Measurements from ENCODE around the gene PWP1. TPM values are rescaled to one million over a fixed set of nuclear protein-coding genes. Genes with fewer than 3 reads are reported as not detected.

Gene PWP1
- total and polyA plus RNA-seq, 9 of the 15 experiments (the other 6 are each of a cell fraction or from before 2014, with no cell fraction given) = 61.6 to 401 (median 111) TPM

GRCh38 chr12:107670999-107671643 lies 14.5 kb upstream of the PWP1 start:
- Histone ChIP-seq H3K27me3 (ENCODE audit: control insufficient read depth in 2 of 2, insufficient read depth in 2 of 2, low read length in 2 of 2) (peaks cover 23 to 45% of the 10 kb centered on the region in 2 experiments), H3K79me2 (ENCODE audit: control insufficient read depth, insufficient read depth, low read length) (no peaks in the 10 kb centered on the region), H3K36me3 (ENCODE audit: control insufficient read depth, insufficient read depth, low read length) (no peaks in the 10 kb centered on the region), H3K4me1 (replicated peaks in 1 of 2; ENCODE audit: control insufficient read depth in 2 of 2, insufficient read depth in 2 of 2, low read length in 2 of 2) (no peaks in the 10 kb centered on the region), H3K9me1 (ENCODE audit: control insufficient read depth, insufficient read depth, low read length) (no peaks in the 10 kb centered on the region), H3K27ac (ENCODE audit: extremely low read depth, low read depth, low read length) (no peak overlapping the region), H4K20me1 (replicated peaks; ENCODE audit: control insufficient read depth, insufficient read depth, low read length) (no peaks in the 10 kb centered on the region), H3K4me2 (ENCODE audit: insufficient read depth, low read length) (no peak overlapping the region), H3K9me3 (replicated peaks; ENCODE audit: control insufficient read depth, insufficient read depth, low read depth, low read length) (no peaks in the 10 kb centered on the region), H3K9ac (ENCODE audit: insufficient read depth in 1 of 2, low read depth in 2 of 2, low read length in 2 of 2) (no peak overlapping the region), H3K4me3 (no peak overlapping the region), H2AFZ (ENCODE audit: low read depth, low read length) (no peak overlapping the region)
- DNase-seq (ENCODE audit: extremely low read depth in 1 of 4, low spot score in 3 of 4) (peak; percentile 53 to 64 (median 59)), ATAC-seq (peak; percentile 95), FAIRE-seq (peak; percentile 46)
- 8% methylated on average over 10 of the region's 10 CpGs for WGBS (ENCODE audit: insufficient coverage, low coverage, missing lambda C conversion rate)
- ChIA-PET CTCF (ENCODE audit: low intra/inter-chr PET ratio) (interaction anchor here (1.0 to 1.3 kb wide), 2 partner anchors 213 to 214 kb away, joined by 3 to 6 read pairs; no protein-coding TSS in a partner anchor), POLR2A (interaction anchor here (0.7 to 1.0 kb wide), 2 partner anchors 9 to 11 kb away, joined by 3 to 4 read pairs; no protein-coding TSS in a partner anchor)
- no TSS peak for BruUV-seq (replicated peaks)
- intact Hi-C loops (cut with micrococcal nuclease) = loop anchor here (10.0 kb wide), 1 partner anchor 244 kb away; no protein-coding TSS in a partner anchor
- in situ Hi-C loops (cut with MboI) = no loop called here
- TF ChIP-seq CTCF (IDR thresholded peaks at IDR 0.05 in 2 of 3, conservative IDR thresholded peaks at IDR 0.05 in 1 of 3; ENCODE audit: insufficient read depth in 2 of 3, low read depth in 1 of 3, low read length in 3 of 3) (peak; percentile 73 to 94 (median 73)), CEBPG (CRISPR knock-in tag; IDR thresholded peaks at IDR 0.05) (peak; percentile 63; the same call in 1 of the 2 replicates), CEBPG (tag; conservative IDR thresholded peaks at IDR 0.05 in 1 of 2, IDR thresholded peaks at IDR 0.05 in 1 of 2) (peak; percentile 60 to 78), CEBPB (tag; IDR thresholded peaks at IDR 0.05) (peak; percentile 93), CREM (IDR thresholded peaks at IDR 0.05; ENCODE audit: low read depth) (0 out of 2 replicates have a peak, but pooled peaks have one; percentile 11), RAD21 (CRISPR knock-in tag; conservative IDR thresholded peaks at IDR 0.05 in 1 of 2, IDR thresholded peaks at IDR 0.05 in 1 of 2) (peak in 1 of 2 experiments; percentile 42; a peak in 1 of 4 replicates), SMC3 (conservative IDR thresholded peaks at IDR 0.05; ENCODE audit: insufficient read depth, low read depth, low read length) (peak; percentile 31; the same call in 1 of the 2 replicates), FOXA1 (IDR thresholded peaks at IDR 0.05; ENCODE audit: borderline replicate concordance) (no peak), ZMIZ1 (IDR thresholded peaks at IDR 0.05; ENCODE audit: low read depth in 2 of 2, low read length in 2 of 2) (no peak)
- TF ChIP-seq, protein P1, sequence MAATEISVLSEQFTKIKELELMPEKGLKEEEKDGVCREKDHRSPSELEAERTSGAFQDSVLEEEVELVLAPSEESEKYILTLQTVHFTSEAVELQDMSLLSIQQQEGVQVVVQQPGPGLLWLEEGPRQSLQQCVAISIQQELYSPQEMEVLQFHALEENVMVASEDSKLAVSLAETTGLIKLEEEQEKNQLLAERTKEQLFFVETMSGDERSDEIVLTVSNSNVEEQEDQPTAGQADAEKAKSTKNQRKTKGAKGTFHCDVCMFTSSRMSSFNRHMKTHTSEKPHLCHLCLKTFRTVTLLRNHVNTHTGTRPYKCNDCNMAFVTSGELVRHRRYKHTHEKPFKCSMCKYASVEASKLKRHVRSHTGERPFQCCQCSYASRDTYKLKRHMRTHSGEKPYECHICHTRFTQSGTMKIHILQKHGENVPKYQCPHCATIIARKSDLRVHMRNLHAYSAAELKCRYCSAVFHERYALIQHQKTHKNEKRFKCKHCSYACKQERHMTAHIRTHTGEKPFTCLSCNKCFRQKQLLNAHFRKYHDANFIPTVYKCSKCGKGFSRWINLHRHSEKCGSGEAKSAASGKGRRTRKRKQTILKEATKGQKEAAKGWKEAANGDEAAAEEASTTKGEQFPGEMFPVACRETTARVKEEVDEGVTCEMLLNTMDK (IDR thresholded peaks at IDR 0.05; ENCODE audit: borderline replicate concordance, insufficient read depth, low read depth, low read length, poor library complexity, severe bottlenecking) = peak; percentile 55
